Activated CD4-positive, alpha-beta T cell treated with anti-CD3 and anti-CD28 coated beads for 36 hours (primary cell): ENCODE measurements around the gene ADAMTS15. TPM values are rescaled to one million over a fixed set of nuclear protein-coding genes. Genes with fewer than 3 reads are reported as not detected.

ENCODE experiments used
- ATAC-seq: fragments of 200-7000 bp; cut with Tn5 transposase; one replicate; pipeline ENCODE4 v1.10.0; 2021; ENCODE audit warnings: mild to moderate bottlenecking, moderate library complexity
- CTCF ChIA-PET: fragments of 350-600 bp; sonication (Branson Sonifier 250); formaldehyde crosslinking; loops from one replicate; lab custom pipeline; 2021; ENCODE audit warnings: antibody characterized with exemption; lab: Charles Lee
- POLR2A ChIA-PET: fragments of 350-600 bp; sonication (Branson Sonifier 250); formaldehyde crosslinking; loops from one replicate; lab custom pipeline; 2021; ENCODE audit warnings: antibody characterized with exemption, inconsistent platforms; lab: Charles Lee
- DNase-seq: peaks from one replicate; pipeline ENCODE4 v3.0.0-alpha.2; 2020
- H3K27ac Mint-ChIP-seq: one replicate; pipeline ENCODE4 v1.8.0; 2021; ENCODE audit warnings: mixed read lengths
- H3K27me3 Mint-ChIP-seq: one replicate; pipeline ENCODE4 v1.8.0; 2021; ENCODE audit warnings: mixed read lengths
- H3K36me3 Mint-ChIP-seq: one replicate; pipeline ENCODE4 v1.8.0; 2021; ENCODE audit warnings: low read depth, mixed read lengths
- H3K4me1 Mint-ChIP-seq: one replicate; pipeline ENCODE4 v1.8.0; 2021; ENCODE audit warnings: mixed read lengths
- H3K4me3 Mint-ChIP-seq: one replicate; pipeline ENCODE4 v1.8.0; 2021; ENCODE audit warnings: mild to moderate bottlenecking, moderate library complexity, mixed read lengths
- H3K9me3 Mint-ChIP-seq: one replicate; pipeline ENCODE4 v1.8.0; 2021; ENCODE audit warnings: low read depth, mixed read lengths
- intact Hi-C, 2 experiments: fragments of 100-400 bp; cut with DNase I in 1 of 2; cut with micrococcal nuclease in 1 of 2; formaldehyde crosslinking; loops; one replicate each; pipeline versions ENCODE4 v1.14.2 to v1.15.1; 2022 to 2024; cut with DNase I, micrococcal nuclease
- total RNA-seq, 2 experiments: library from RNA; stranded (reverse); gene quantifications; one replicate each; pipeline ENCODE4 v1.2.3, GENCODE V29; 2021

The ADAMTS15 gene
- total RNA-seq, 2 experiments from 2014 or later = not detected

- DNase-seq = no peak
Measured at GRCh38 chr11:130512662-130513061, 64.2 kb downstream of the ADAMTS15 start.

DNA sequence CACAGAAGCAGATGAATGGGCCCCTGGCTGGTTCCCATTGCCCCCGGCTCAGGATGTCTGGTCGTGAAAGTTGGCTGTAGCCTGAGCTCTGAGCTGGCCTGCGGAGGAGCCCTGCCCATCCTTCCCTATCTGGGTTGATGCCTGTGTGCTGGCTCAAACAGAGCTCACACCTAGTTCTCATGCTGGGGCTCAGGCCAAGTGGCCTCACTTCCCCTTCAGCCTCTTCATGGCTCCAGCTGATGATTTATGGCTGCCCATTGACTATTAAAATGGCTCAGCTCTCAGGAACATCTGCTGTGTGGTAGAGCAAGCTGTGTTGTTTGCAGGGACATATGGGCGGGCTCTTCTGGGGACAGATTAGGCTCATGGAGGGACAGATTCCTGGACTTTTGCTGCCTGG, 64.7 kb downstream of the ADAMTS15 start:
- POLR2A ChIA-PET = no interaction called here
- H3K4me3 Mint-ChIP-seq = no peak overlapping the region
- no peak overlapping the region for H3K27ac Mint-ChIP-seq
- peaks cover 2% of the 10 kb centered on the region for H3K27me3 Mint-ChIP-seq
- no peaks in the 10 kb centered on the region for H3K36me3 Mint-ChIP-seq
- DNase-seq (no peak), ATAC-seq (no peak)
- peaks cover 2% of the 10 kb centered on the region for H3K9me3 Mint-ChIP-seq
- intact Hi-C loops = no loop called here
- H3K4me1 Mint-ChIP-seq = no peaks in the 10 kb centered on the region
- CTCF ChIA-PET = interaction anchor here (0.6 to 1.2 kb wide), 2 partner anchors 78 to 82 kb away, joined by 3 read pairs; no protein-coding TSS in a partner anchor

More at GRCh38 chr11:130512662-130513061, 64.2 kb downstream of the ADAMTS15 start:
- POLR2A ChIA-PET = no interaction called here
- H3K4me3 Mint-ChIP-seq = no peak overlapping the region
- peaks cover 2% of the 10 kb centered on the region for H3K27me3 Mint-ChIP-seq
- H3K4me1 Mint-ChIP-seq = no peaks in the 10 kb centered on the region
- intact Hi-C loops = no loop called here
- peaks cover 7% of the 10 kb centered on the region for H3K9me3 Mint-ChIP-seq
- no peak for ATAC-seq
- no peaks in the 10 kb centered on the region for H3K36me3 Mint-ChIP-seq
- no peak overlapping the region for H3K27ac Mint-ChIP-seq
- CTCF ChIA-PET = interaction anchor here (1.2 kb wide), 1 partner anchor 78 kb away, joined by 3 read pairs; no protein-coding TSS in a partner anchor

DNA sequence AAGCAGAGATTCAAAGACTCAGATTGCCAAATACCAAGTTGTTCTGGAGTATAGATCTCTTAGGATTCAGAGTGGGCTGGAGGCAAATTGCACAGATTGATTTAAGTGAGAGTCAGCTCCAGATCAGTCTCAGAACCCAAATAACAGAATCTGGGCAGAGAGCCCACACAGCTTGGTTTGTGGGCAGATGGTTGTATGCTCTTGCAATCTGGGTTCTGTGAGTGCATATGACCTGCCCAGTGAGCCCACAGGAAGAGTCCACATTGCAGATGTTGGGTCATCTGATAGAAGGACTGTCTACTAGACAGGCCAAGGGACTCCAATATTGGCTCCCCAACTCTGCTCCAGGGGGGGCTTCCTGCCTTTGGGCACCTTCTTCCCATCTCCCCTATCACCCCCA, 65.9 kb downstream of the ADAMTS15 start:
- no peak overlapping the region for H3K27ac Mint-ChIP-seq
- ChIA-PET POLR2A (no interaction called here), CTCF (interaction anchor here (0.6 to 0.9 kb wide), 3 partner anchors 338 to 1651 kb away, joined by 4 read pairs; no protein-coding TSS in a partner anchor)
- DNase-seq (no peak), ATAC-seq (no peak)
- H3K9me3 Mint-ChIP-seq = no peaks in the 10 kb centered on the region
- peaks cover 2% of the 10 kb centered on the region for H3K27me3 Mint-ChIP-seq
- no peaks in the 10 kb centered on the region for H3K36me3 Mint-ChIP-seq
- no peak overlapping the region for H3K4me3 Mint-ChIP-seq
- intact Hi-C loops = no loop called here
- no peaks in the 10 kb centered on the region for H3K4me1 Mint-ChIP-seq

DNA sequence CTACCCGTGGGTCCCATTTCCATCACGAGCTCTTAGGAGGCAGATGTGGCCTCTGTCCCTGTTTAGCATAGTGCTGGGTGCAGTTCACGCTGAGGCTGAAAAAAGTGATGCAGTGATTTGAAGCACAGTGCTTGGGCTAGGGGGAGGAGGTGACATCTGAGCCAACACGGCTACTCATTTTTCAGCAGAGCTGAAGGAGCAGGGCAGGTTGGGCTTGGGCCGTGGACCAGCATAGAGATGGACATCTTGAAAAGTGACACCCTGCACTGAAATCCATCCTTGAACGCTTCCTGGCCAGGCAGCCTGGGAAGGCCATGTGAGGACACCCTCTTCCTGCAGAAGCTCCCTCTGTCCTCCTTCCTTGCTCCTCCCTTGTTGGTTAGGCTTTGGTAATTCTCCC, 66.4 kb downstream of the ADAMTS15 start:
- Mint-ChIP-seq H3K4me1 (no peaks in the 10 kb centered on the region), H3K27ac (no peak overlapping the region), H3K36me3 (no peaks in the 10 kb centered on the region), H3K27me3 (peaks cover 2% of the 10 kb centered on the region), H3K4me3 (no peak overlapping the region), H3K9me3 (no peaks in the 10 kb centered on the region)
- POLR2A ChIA-PET = no interaction called here
- intact Hi-C loops = no loop called here
- DNase-seq (no peak), ATAC-seq (no peak)
- CTCF ChIA-PET = interaction anchor here (0.6 kb wide), 2 partner anchors 322 to 337 kb away, joined by 4 to 5 read pairs; no protein-coding TSS in a partner anchor

- no peaks in the 10 kb centered on the region for H3K36me3 Mint-ChIP-seq
- H3K4me1 Mint-ChIP-seq = no peaks in the 10 kb centered on the region
- DNase-seq (no peak), ATAC-seq (no peak)
- ChIA-PET CTCF (no interaction called here), POLR2A (interaction anchor here (0.5 kb wide), 1 partner anchor 711 kb away, joined by 4 read pairs; no protein-coding TSS in a partner anchor)
- peaks cover 2% of the 10 kb centered on the region for H3K27me3 Mint-ChIP-seq
- intact Hi-C loops = no loop called here
- H3K9me3 Mint-ChIP-seq = no peaks in the 10 kb centered on the region
- H3K27ac Mint-ChIP-seq = no peak overlapping the region
- H3K4me3 Mint-ChIP-seq = no peak overlapping the region
Measured at GRCh38 chr11:130515829-130516553, 67.5 kb downstream of the ADAMTS15 start.

DNA sequence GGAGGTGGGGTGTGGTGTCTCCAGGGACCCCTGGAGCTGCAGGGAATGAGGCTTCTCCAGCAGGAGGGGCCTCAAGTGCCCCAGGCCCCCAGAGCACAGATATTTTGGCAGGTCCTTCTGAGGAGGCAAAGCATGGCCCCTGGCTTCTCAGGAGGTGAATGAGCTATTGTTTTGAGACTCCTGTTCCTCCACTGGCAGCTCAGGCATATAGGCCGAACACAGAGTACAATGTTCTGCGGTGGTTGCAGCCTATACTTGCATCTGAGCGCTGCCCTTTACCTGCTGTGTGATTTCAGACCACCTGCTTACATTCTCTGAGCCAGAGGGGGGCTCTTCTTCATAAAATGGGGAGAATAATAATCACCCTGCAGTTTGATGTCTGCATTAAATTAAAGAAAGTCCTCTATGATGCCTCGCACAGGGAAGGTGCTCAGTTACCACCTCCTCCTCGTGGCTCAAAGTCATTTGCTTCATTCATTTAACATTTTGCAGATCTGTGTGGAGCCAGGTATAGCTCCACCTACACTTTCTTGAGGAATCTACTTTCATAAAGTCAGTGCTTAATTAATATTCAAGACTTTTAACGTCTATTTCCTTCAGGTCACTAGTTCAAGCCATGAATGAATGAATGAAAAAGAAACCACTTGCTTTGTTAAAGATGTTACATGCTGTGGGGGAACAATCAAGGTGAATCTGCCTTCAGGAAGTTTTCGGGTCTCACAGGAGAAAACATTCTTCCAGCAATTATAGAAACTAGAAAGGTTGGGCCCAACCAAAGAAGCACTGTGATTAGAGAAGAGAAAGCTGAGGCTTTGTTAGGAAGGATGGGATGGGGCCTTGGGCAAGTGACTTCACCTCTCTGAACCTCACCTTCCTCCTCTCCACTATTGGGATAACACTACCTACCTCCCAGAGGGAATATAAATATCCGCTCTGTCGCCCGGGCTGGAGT, 68.4 kb downstream of the ADAMTS15 start:
- Mint-ChIP-seq H3K4me3 (no peak overlapping the region), H3K36me3 (no peaks in the 10 kb centered on the region), H3K27ac (no peak overlapping the region), H3K4me1 (no peaks in the 10 kb centered on the region), H3K9me3 (no peaks in the 10 kb centered on the region), H3K27me3 (peaks cover 2% of the 10 kb centered on the region)
- no peak for ATAC-seq
- intact Hi-C loops = no loop called here
- no peak for DNase-seq
- ChIA-PET POLR2A (no interaction called here), CTCF (interaction anchor here (0.6 kb wide), 1 partner anchor 27 kb away, joined by 3 read pairs; no protein-coding TSS in a partner anchor)

GRCh38 chr11:130518164-130518680, 69.8 kb downstream of the ADAMTS15 start:
- no peak for ATAC-seq
- peaks cover 2% of the 10 kb centered on the region for H3K27me3 Mint-ChIP-seq

DNA sequence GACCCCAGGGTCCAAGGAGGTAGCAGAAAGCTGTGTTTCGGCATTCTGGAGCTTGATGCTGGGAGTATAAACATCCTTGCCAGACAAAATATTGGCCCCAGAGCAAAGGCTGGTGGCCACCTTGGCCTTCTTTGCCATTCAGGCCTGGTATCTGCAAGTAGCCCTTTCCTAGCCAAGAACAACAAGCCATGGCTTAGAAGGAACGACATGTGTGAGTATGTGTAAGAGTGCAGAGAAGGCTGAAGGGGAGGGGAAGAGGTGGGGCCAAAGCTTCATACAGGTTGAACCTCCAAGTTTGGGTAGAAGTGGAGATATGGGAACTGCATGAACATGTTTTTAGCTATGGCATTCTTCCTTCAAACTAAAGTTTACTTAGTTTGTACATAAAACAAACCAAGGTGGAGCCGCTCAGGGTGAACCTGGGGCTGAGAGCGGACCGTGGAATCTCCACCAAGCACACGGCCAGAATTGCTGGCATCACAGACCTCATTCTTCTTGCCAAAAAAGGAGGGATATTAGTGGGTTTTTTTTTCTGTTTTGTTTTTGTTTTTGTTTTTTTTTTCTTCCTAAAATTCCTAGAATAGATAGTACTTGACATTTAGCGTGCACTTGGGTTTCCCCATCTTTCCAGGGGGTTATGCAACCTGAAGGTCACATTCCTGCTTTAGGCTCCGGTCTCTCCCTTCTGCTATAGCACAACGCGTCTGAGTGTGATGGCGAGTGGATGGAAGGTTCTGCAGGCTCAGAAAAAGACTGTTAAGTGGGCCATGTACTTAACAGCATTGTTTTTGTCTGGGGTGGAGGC, 70.9 kb downstream of the ADAMTS15 start:
- ATAC-seq = no peak
- no peaks in the 10 kb centered on the region for H3K9me3 Mint-ChIP-seq
- H3K27ac Mint-ChIP-seq = no peak overlapping the region
- H3K4me1 Mint-ChIP-seq = no peaks in the 10 kb centered on the region
- intact Hi-C loops = no loop called here
- H3K4me3 Mint-ChIP-seq = no peak overlapping the region
- H3K36me3 Mint-ChIP-seq = no peaks in the 10 kb centered on the region
- peaks cover 2% of the 10 kb centered on the region for H3K27me3 Mint-ChIP-seq
- no peak for DNase-seq
- ChIA-PET CTCF (no interaction called here), POLR2A (no interaction called here)

More at GRCh38 chr11:130518164-130518680, 69.8 kb downstream of the ADAMTS15 start:
- no peaks in the 10 kb centered on the region for H3K4me1 Mint-ChIP-seq
- POLR2A ChIA-PET = no interaction called here
- H3K9me3 Mint-ChIP-seq = no peaks in the 10 kb centered on the region
- CTCF ChIA-PET = interaction anchor here (0.7 kb wide), 1 partner anchor 21 kb away, joined by 3 read pairs; no protein-coding TSS in a partner anchor
- H3K36me3 Mint-ChIP-seq = no peaks in the 10 kb centered on the region
- DNase-seq = no peak
- intact Hi-C loops = no loop called here
- H3K27ac Mint-ChIP-seq = no peak overlapping the region
- no peak overlapping the region for H3K4me3 Mint-ChIP-seq

- no peak for ATAC-seq
- CTCF ChIA-PET = no interaction called here
Measured at GRCh38 chr11:130520271-130520671, 71.8 kb downstream of the ADAMTS15 start.

GRCh38 chr11:130522284-130522961, 74.0 kb downstream of the ADAMTS15 start:
- Mint-ChIP-seq H3K4me1 (no peaks in the 10 kb centered on the region), H3K9me3 (no peaks in the 10 kb centered on the region), H3K36me3 (no peaks in the 10 kb centered on the region), H3K4me3 (no peak overlapping the region), H3K27me3 (no peaks in the 10 kb centered on the region), H3K27ac (no peak overlapping the region)
- intact Hi-C loops = no loop called here
- POLR2A ChIA-PET = no interaction called here
- CTCF ChIA-PET = interaction anchor here (0.5 to 0.6 kb wide), 2 partner anchors 340 to 377 kb away, joined by 3 to 4 read pairs; no protein-coding TSS in a partner anchor
- ATAC-seq = no peak
- no peak for DNase-seq

More at GRCh38 chr11:130520271-130520671, 71.8 kb downstream of the ADAMTS15 start:
- intact Hi-C loops = no loop called here
- H3K4me1 Mint-ChIP-seq = no peaks in the 10 kb centered on the region
- no peaks in the 10 kb centered on the region for H3K36me3 Mint-ChIP-seq
- H3K27ac Mint-ChIP-seq = no peak overlapping the region
- H3K27me3 Mint-ChIP-seq = no peaks in the 10 kb centered on the region
- H3K4me3 Mint-ChIP-seq = no peak overlapping the region
- H3K9me3 Mint-ChIP-seq = no peaks in the 10 kb centered on the region
- POLR2A ChIA-PET = no interaction called here
- DNase-seq = no peak
